Mucosa of descending colon (tissue), 3 donors: ENCODE results near the gene NIPA2. TPM values are rescaled to one million over a fixed set of nuclear protein-coding genes. Genes with fewer than 3 reads are reported as not detected.

Experiments used
- ATAC-seq: fragments of 200-7000 bp; cut with Tn5 transposase; one replicate; pipeline ENCODE4 v1.9.1; 2020; ENCODE audit warnings: mild to moderate bottlenecking, moderate library complexity
- DNase-seq, 3 donors: peaks; one replicate each; pipeline ENCODE4 v3.0.0-alpha.2; 2020
- H3K36me3 ChIP-seq: fragments of 200-600 bp; one replicate; pipeline ENCODE4 v1.8.0; 2021; ENCODE audit warnings: low read depth, mild to moderate bottlenecking
- H3K4me1 ChIP-seq: fragments of 200-600 bp; one replicate; pipeline ENCODE4 v1.8.0; 2021; ENCODE audit warnings: low read depth, mild to moderate bottlenecking
- H3K4me3 ChIP-seq: fragments of 200-600 bp; one replicate; pipeline ENCODE4 v1.8.0; 2021; ENCODE audit warnings: mild to moderate bottlenecking
- H3K9me3 ChIP-seq: fragments of 200-600 bp; one replicate; pipeline ENCODE4 v1.8.0; 2021; ENCODE audit warnings: mild to moderate bottlenecking
- CTCF ChIP-seq: fragments of 200-600 bp; IDR thresholded peaks from one replicate; pipeline ENCODE4 v1.8.0; 2022; ENCODE audit warnings: antibody characterized with exemption, mild to moderate bottlenecking
- intact Hi-C, 2 donors: fragments of 100-400 bp; cut with DNase I in 1 of 2; cut with micrococcal nuclease in 1 of 2; formaldehyde crosslinking; loops; one replicate each; pipeline versions ENCODE4 v1.11.0 to v1.11.1; 2022; cut with DNase I, micrococcal nuclease
- total RNA-seq, 3 donors: library from RNA; stranded (reverse); fragmentation: NEBNext Ultra II Directional in 2 of 3; extraction: Animal tissue kit (Norgen Biotek cat#: 25700) in 2 of 3; gene quantifications; one replicate each; pipeline versions ENCODE4 v1.2.1 to v1.2.4, GENCODE V29; 2021 to 2023
- donor health status: DM: no; HTN: no; CAD: no; lungs with moderate emphysema.
- donor health status: DM: no; HTN: no; CAD: no.
- donor health status: DM: no; HTN: yes; CAD: no.

NIPA2 gene
- total RNA-seq, 3 donors from 2014 or later, result 50.7 to 77.7 (median 71.7) TPM

- DNase-seq, result no peak
These were observed 34.7 kb downstream of the NIPA2 start for GRCh38 chr15:22872936-22873701.

GRCh38 chr15:22873841-22874240, 35.4 kb downstream of the NIPA2 start:
- intact Hi-C loops, result no loop called here
- Histone ChIP-seq H3K4me3 (no peak overlapping the region), H3K36me3 (no peaks in the 10 kb centered on the region), H3K9me3 (no peaks in the 10 kb centered on the region), H3K4me1 (no peaks in the 10 kb centered on the region)
- no peak for TF ChIP-seq CTCF
- DNase-seq, result no peak
- ATAC-seq, result no peak

More at GRCh38 chr15:22872936-22873701, 34.7 kb downstream of the NIPA2 start:
- no peak for TF ChIP-seq CTCF
- Histone ChIP-seq H3K4me3 (no peak overlapping the region), H3K4me1 (no peaks in the 10 kb centered on the region), H3K9me3 (no peaks in the 10 kb centered on the region), H3K36me3 (no peaks in the 10 kb centered on the region)
- no peak for ATAC-seq
- intact Hi-C loops, result no loop called here

- DNase-seq (no peak), ATAC-seq (no peak)
- Histone ChIP-seq H3K4me3 (no peak overlapping the region), H3K36me3 (no peaks in the 10 kb centered on the region), H3K9me3 (no peaks in the 10 kb centered on the region), H3K4me1 (no peaks in the 10 kb centered on the region)
- intact Hi-C loops, result no loop called here
- no peak for TF ChIP-seq CTCF
These were observed 35.8 kb downstream of the NIPA2 start for GRCh38 chr15:22874256-22874655.

- H3K9me3 ChIP-seq, result no peaks in the 10 kb centered on the region
- no peaks in the 10 kb centered on the region for H3K4me1 ChIP-seq
- no peak for DNase-seq
- ATAC-seq, result no peak
- no peak for TF ChIP-seq CTCF
- H3K4me3 ChIP-seq, result no peak overlapping the region
- no peaks in the 10 kb centered on the region for H3K36me3 ChIP-seq
- intact Hi-C loops, result no loop called here
These were observed 36.5 kb downstream of the NIPA2 start for GRCh38 chr15:22874966-22875365.

GRCh38 chr15:22877117-22877516, 38.7 kb downstream of the NIPA2 start:
- Histone ChIP-seq H3K4me3 (no peak overlapping the region), H3K9me3 (no peaks in the 10 kb centered on the region), H3K4me1 (peaks cover 6% of the 10 kb centered on the region), H3K36me3 (no peaks in the 10 kb centered on the region)
- DNase-seq (no peak), ATAC-seq (no peak)
- no peak for TF ChIP-seq CTCF
- intact Hi-C loops, result no loop called here
